Ureter (tissue), 1 donor: Measurements from ENCODE around the gene OR9Q1. TPM values are rescaled to one million over a fixed set of nuclear protein-coding genes. Genes with fewer than 3 reads are reported as not detected.

Experiments
- total RNA-seq: library from RNA; stranded (reverse); gene quantifications from one replicate; pipeline ENCODE4 v1.2.4, GENCODE V29; 2023
- donor health status: DM: yes; HTN: yes; CAD: no.

OR9Q1 gene
- total RNA-seq, 1 donor from 2014 or later, result not detected

Other genes with a start within 250 kb of the OR9Q1 start
- gene OR6Q1, start 7.1 kb downstream of the OR9Q1 start, total RNA-seq, result not detected
- not detected for gene OR9I1, start 101.6 kb downstream of the OR9Q1 start, total RNA-seq
- not detected for gene OR9Q2, start 165.2 kb downstream of the OR9Q1 start, total RNA-seq
- not detected for gene OR1S2, start 180.3 kb downstream of the OR9Q1 start, total RNA-seq
- gene OR1S1, start 188.8 kb downstream of the OR9Q1 start, total RNA-seq, result not detected
- not detected for gene OR10Q1, start 205.0 kb downstream of the OR9Q1 start, total RNA-seq
- not detected for gene OR10W1, start 244.4 kb downstream of the OR9Q1 start, total RNA-seq